ENCODE data around the gene RTL1.

RTL1 gene

GRCh38 chr14:100834794-100835547, 68.6 kb downstream of the RTL1 start:
- H3K4me3 ChIP-seq (replicated peaks; ENCODE audit: low read depth, low read length) = no peak overlapping the region
- TF ChIP-seq CTCF (IDR thresholded peaks at IDR 0.05; ENCODE audit: low read depth, low read length, missing control alignments) = no peak
- DNase-seq (ENCODE audit: extremely low read depth, low read depth) = no peak

- DNase-seq (ENCODE audit: extremely low read depth, low read depth) = no peak
- no peak for TF ChIP-seq CTCF (IDR thresholded peaks at IDR 0.05; ENCODE audit: low read depth, low read length, missing control alignments)
- no peak overlapping the region for H3K4me3 ChIP-seq (replicated peaks; ENCODE audit: low read depth, low read length)
Measured at GRCh38 chr14:100834082-100834793, 69.3 kb downstream of the RTL1 start.

GRCh38 chr14:100832311-100832960, 71.1 kb downstream of the RTL1 start:
- no peak for TF ChIP-seq CTCF (IDR thresholded peaks at IDR 0.05; ENCODE audit: low read depth, low read length, missing control alignments)
- no peak overlapping the region for H3K4me3 ChIP-seq (replicated peaks; ENCODE audit: low read depth, low read length)
- no peak for DNase-seq (ENCODE audit: extremely low read depth, low read depth)

- no peak for DNase-seq (ENCODE audit: extremely low read depth, low read depth)
- TF ChIP-seq CTCF (IDR thresholded peaks at IDR 0.05; ENCODE audit: low read depth, low read length, missing control alignments) = no peak
- H3K4me3 ChIP-seq (replicated peaks; ENCODE audit: low read depth, low read length) = no peak overlapping the region
Measured at GRCh38 chr14:100830681-100831080, 72.8 kb downstream of the RTL1 start.

Measured in HFF-Myc (cell line).